Neural cell (in vitro differentiated cells): ENCODE data around the gene SLC2A13. TPM values are rescaled to one million over a fixed set of nuclear protein-coding genes. Genes with fewer than 3 reads are reported as not detected.

Source experiments
- H2AFZ ChIP-seq: fragments of 200-600, 300-800 bp; sonication (generic), shearing (Covaris generic); 2 replicates; pipeline ENCODE4 v1.6.0; 2014; ENCODE audit warnings: low read depth, mild to moderate bottlenecking, antibody characterized with exemption, low read length, moderate library complexity
- H3F3A ChIP-seq: fragments of 200-600 bp; shearing (Covaris generic); 2 replicates; pipeline ENCODE4 v1.6.1; 2016; ENCODE audit warnings: mild to moderate bottlenecking, moderate library complexity, mixed read lengths, antibody characterized with exemption, low read length; ENCODE audit not compliant: insufficient read depth, poor library complexity, severe bottlenecking
- H3K27ac ChIP-seq: fragments of 200-600, 300-800 bp; sonication (generic), shearing (Covaris generic); 2 replicates; pipeline ENCODE4 v1.5.1; 2014; ENCODE audit warnings: mild to moderate bottlenecking, low read length, moderate library complexity
- H3K27me3 ChIP-seq: fragments of 300-800, 200-600 bp; sonication (generic), shearing (Covaris generic); 2 replicates; pipeline ENCODE4 v1.6.0; 2014; ENCODE audit warnings: mild to moderate bottlenecking, low read depth, low read length, moderate library complexity; ENCODE audit not compliant: insufficient read depth
- H3K36me3 ChIP-seq: fragments of 300-800, 200-600 bp; sonication (generic), shearing (Covaris generic); 2 replicates; pipeline ENCODE4 v1.5.1; 2014; ENCODE audit warnings: mild to moderate bottlenecking, antibody characterized with exemption, low read length, moderate library complexity; ENCODE audit not compliant: insufficient read depth
- H3K4me2 ChIP-seq: fragments of 300-800, 200-600 bp; sonication (generic), shearing (Covaris generic); 2 replicates; pipeline ENCODE4 v1.6.0; 2014; ENCODE audit warnings: mild to moderate bottlenecking, low read length
- H3K4me3 ChIP-seq: fragments of 300-800, 200-600 bp; sonication (generic), shearing (Covaris generic); 2 replicates; pipeline ENCODE4 v1.5.1; 2014; ENCODE audit warnings: mild to moderate bottlenecking, low read length, moderate library complexity
- H3K79me2 ChIP-seq: fragments of 200-600 bp; shearing (Covaris generic); replicated peaks from 2 replicates; pipeline ENCODE4 v1.6.0; 2014; ENCODE audit warnings: mild to moderate bottlenecking, low read length, moderate library complexity; ENCODE audit not compliant: insufficient read depth
- H3K9ac ChIP-seq: fragments of 300-800, 200-600 bp; sonication (generic), shearing (Covaris generic); 2 replicates; pipeline ENCODE4 v1.6.1; 2016; ENCODE audit warnings: mild to moderate bottlenecking, low read length, mixed read lengths
- H3K9me2 ChIP-seq: fragments of 200-600 bp; shearing (Covaris generic); 2 replicates; pipeline ENCODE4 v1.6.1; 2016; ENCODE audit warnings: mild to moderate bottlenecking, low read length, mixed read lengths; ENCODE audit not compliant: insufficient read depth
- H3K9me3 ChIP-seq: fragments of 200-600, 300-800 bp; sonication (generic), shearing (Covaris generic); 2 replicates; pipeline ENCODE4 v1.6.1; 2016; ENCODE audit warnings: mild to moderate bottlenecking, mixed run types, low read length, moderate library complexity, mixed read lengths
- H4K20me1 ChIP-seq: fragments of 200-600 bp; shearing (Covaris generic); 2 replicates; pipeline ENCODE4 v1.6.1; 2016; ENCODE audit warnings: mild to moderate bottlenecking, mixed run types; ENCODE audit not compliant: insufficient read depth
- EP300 ChIP-seq: fragments of 450-650 bp; conservative IDR thresholded peaks from 2 replicates; pipeline ENCODE4 v1.6.1; 2014; ENCODE audit warnings: antibody characterized with exemption, mild to moderate bottlenecking, moderate library complexity; ENCODE audit not compliant: poor library complexity, severe bottlenecking
- EZH2 ChIP-seq: fragments of 200-600, 300-800 bp; shearing (Covaris generic), sonication (generic); IDR thresholded peaks from 2 replicates; pipeline ENCODE4 v1.6.1; 2014; ENCODE audit warnings: antibody characterized with exemption, low read length, borderline replicate concordance, mild to moderate bottlenecking; ENCODE audit not compliant: insufficient read depth, poor library complexity, severe bottlenecking
- MXI1 ChIP-seq: fragments of 450-650 bp; conservative IDR thresholded peaks from 2 replicates; pipeline ENCODE4 v1.6.1; 2014; ENCODE audit warnings: antibody characterized with exemption, mild to moderate bottlenecking; ENCODE audit not compliant: poor library complexity, severe bottlenecking
- POLR2AphosphoS5 ChIP-seq: IDR thresholded peaks from 2 replicates; pipeline ENCODE4 v1.6.1; 2012
- RAD21 ChIP-seq: fragments of 450-650 bp; conservative IDR thresholded peaks from 2 replicates; pipeline ENCODE4 v1.6.1; 2014; ENCODE audit warnings: antibody characterized with exemption, mild to moderate bottlenecking, moderate library complexity
- SMC3 ChIP-seq: fragments of 450-650 bp; conservative IDR thresholded peaks from 2 replicates; pipeline ENCODE4 v1.6.1; 2014; ENCODE audit warnings: antibody characterized with exemption, mild to moderate bottlenecking, moderate library complexity; ENCODE audit not compliant: poor library complexity
- TAF1 ChIP-seq: IDR thresholded peaks from 2 replicates; pipeline ENCODE4 v1.6.1; 2012; ENCODE audit warnings: low read depth
- polyA minus RNA-seq: library from RNA; depleted of rRNA, polyadenylated mRNA; stranded (reverse); fragments of >200 nt; gene quantifications from 2 replicates; pipeline ENCODE4 v1.2.3, GENCODE V29; 2014
- polyA plus RNA-seq: library from polyadenylated mRNA; depleted of rRNA; stranded (reverse); fragments of >200 nt; gene quantifications from 2 replicates; pipeline ENCODE4 v1.2.3, GENCODE V29; 2014
- TF ChIP-seq, protein P1 (sequence below): IDR thresholded peaks from 2 replicates; pipeline ENCODE4 v1.6.1; 2012; ENCODE audit warnings: borderline replicate concordance
- TF ChIP-seq, protein P2 (sequence below): fragments of 450-650 bp; IDR thresholded peaks from 2 replicates; pipeline ENCODE4 v1.5.1; 2014; ENCODE audit warnings: antibody characterized with exemption, mild to moderate bottlenecking, moderate library complexity; ENCODE audit not compliant: poor library complexity, severe bottlenecking

SLC2A13 gene
- polyA plus RNA-seq (10.7 and 11.1 TPM in 2 replicates), polyA minus RNA-seq (33.2 and 33.8 TPM in 2 replicates)

DNA sequence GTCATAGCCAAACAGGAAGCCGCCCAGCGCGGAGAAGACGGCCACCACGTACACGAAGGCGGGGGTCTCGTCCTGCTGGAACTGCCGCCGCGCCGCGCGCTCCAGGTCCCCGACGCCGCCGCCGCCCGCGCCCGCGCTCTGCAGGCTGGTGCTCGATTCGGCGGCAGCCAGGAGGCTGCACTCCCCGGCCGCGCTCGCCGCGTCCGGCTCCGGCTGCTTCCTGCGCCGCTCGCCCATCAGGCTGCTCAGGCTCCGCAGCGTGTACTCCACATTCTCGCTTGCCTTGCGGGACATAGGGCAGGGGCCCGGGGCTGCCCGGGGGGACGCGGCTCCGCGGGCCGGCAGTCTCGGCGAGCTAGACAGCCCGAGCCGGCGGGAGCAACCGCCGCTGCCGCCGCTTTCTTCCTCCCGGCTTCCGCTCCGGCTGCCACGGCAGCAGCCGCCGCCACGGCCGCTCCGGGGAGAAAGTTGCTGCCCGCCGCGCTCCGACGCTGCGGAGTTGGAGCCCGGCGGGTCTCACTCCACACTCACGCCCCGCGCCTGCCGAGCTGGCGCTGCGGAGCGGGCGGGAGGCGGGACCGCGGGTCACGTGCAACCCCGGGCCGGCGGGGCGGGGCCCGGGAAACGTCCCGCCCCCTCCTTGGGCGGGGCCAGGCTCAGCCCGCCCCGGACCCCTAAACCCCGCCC, at the start of gene SLC2A13:
TSS of gene SLC2A13 (minus strand) at position 567 of the 687 bp plus-strand sequence. CDS start at position 294, 273 bp downstream.
- no peak within 1 kb of the TSS for H3K27ac ChIP-seq
- H3K9ac ChIP-seq: peak within 1 kb of the TSS; percentile 73
- no peaks in the 10 kb centered on the region for H3K9me2 ChIP-seq
- no peaks in the 10 kb centered on the region for H3K27me3 ChIP-seq
- TF ChIP-seq EZH2: no peak
- TF ChIP-seq, protein P1, sequence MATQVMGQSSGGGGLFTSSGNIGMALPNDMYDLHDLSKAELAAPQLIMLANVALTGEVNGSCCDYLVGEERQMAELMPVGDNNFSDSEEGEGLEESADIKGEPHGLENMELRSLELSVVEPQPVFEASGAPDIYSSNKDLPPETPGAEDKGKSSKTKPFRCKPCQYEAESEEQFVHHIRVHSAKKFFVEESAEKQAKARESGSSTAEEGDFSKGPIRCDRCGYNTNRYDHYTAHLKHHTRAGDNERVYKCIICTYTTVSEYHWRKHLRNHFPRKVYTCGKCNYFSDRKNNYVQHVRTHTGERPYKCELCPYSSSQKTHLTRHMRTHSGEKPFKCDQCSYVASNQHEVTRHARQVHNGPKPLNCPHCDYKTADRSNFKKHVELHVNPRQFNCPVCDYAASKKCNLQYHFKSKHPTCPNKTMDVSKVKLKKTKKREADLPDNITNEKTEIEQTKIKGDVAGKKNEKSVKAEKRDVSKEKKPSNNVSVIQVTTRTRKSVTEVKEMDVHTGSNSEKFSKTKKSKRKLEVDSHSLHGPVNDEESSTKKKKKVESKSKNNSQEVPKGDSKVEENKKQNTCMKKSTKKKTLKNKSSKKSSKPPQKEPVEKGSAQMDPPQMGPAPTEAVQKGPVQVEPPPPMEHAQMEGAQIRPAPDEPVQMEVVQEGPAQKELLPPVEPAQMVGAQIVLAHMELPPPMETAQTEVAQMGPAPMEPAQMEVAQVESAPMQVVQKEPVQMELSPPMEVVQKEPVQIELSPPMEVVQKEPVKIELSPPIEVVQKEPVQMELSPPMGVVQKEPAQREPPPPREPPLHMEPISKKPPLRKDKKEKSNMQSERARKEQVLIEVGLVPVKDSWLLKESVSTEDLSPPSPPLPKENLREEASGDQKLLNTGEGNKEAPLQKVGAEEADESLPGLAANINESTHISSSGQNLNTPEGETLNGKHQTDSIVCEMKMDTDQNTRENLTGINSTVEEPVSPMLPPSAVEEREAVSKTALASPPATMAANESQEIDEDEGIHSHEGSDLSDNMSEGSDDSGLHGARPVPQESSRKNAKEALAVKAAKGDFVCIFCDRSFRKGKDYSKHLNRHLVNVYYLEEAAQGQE: no peak
- TF ChIP-seq POLR2AphosphoS5: peak; percentile 36
- TF ChIP-seq TAF1: no peak
- TF ChIP-seq, protein P2, sequence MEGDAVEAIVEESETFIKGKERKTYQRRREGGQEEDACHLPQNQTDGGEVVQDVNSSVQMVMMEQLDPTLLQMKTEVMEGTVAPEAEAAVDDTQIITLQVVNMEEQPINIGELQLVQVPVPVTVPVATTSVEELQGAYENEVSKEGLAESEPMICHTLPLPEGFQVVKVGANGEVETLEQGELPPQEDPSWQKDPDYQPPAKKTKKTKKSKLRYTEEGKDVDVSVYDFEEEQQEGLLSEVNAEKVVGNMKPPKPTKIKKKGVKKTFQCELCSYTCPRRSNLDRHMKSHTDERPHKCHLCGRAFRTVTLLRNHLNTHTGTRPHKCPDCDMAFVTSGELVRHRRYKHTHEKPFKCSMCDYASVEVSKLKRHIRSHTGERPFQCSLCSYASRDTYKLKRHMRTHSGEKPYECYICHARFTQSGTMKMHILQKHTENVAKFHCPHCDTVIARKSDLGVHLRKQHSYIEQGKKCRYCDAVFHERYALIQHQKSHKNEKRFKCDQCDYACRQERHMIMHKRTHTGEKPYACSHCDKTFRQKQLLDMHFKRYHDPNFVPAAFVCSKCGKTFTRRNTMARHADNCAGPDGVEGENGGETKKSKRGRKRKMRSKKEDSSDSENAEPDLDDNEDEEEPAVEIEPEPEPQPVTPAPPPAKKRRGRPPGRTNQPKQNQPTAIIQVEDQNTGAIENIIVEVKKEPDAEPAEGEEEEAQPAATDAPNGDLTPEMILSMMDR: peak; percentile 32
- peak; percentile 57 for TF ChIP-seq RAD21
- TF ChIP-seq SMC3: peak; percentile 60
- TF ChIP-seq EP300: no peak
- peak; percentile 71 for TF ChIP-seq MXI1
- H3K79me2 ChIP-seq: no peaks in the 10 kb centered on the region
- H3K4me3 ChIP-seq: peak within 1 kb of the TSS; percentile 92
- no peak within 1 kb of the TSS for H3K4me2 ChIP-seq
- no peaks in the 10 kb centered on the region for H3K36me3 ChIP-seq
- no peaks in the 10 kb centered on the region for H3K9me3 ChIP-seq
- no peaks in the 10 kb centered on the region for H3F3A ChIP-seq
- peak within 1 kb of the TSS; percentile 43 for H2AFZ ChIP-seq
- no peaks in the 10 kb centered on the region for H4K20me1 ChIP-seq

DNA sequence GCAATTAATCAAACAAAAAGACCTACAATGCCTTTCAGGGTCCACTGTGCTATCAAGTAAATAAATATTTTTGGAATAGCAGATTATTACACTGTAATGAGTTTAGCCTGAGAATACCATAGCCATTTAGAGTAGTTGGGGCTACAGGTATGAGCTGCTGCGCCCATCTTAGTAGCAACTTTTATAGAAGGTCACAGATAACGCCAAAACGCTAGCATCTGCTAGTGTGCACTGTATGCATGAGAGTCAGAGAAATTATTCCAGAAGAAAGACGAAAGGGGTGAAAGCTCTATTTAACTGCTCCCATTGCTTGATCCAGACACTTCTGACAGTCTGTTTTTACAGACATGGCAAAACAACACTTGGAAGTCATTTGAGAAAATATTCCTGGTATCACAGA, 48.5 kb upstream of the SLC2A13 start:
- Histone ChIP-seq H3F3A (no peaks in the 10 kb centered on the region), H3K79me2 (no peaks in the 10 kb centered on the region), H4K20me1 (no peaks in the 10 kb centered on the region), H2AFZ (no peak overlapping the region), H3K27me3 (no peaks in the 10 kb centered on the region), H3K4me2 (no peak overlapping the region), H3K9me3 (no peaks in the 10 kb centered on the region), H3K36me3 (no peaks in the 10 kb centered on the region), H3K9me2 (no peaks in the 10 kb centered on the region), H3K9ac (no peak overlapping the region), H3K4me3 (no peak overlapping the region), H3K27ac (no peak overlapping the region)
- no peak for TF ChIP-seq SMC3
- TF ChIP-seq, protein P2: no peak
- TF ChIP-seq POLR2AphosphoS5: no peak
- TF ChIP-seq EZH2: no peak
- TF ChIP-seq EP300: no peak
- no peak for TF ChIP-seq MXI1
- TF ChIP-seq, protein P1: no peak
- no peak for TF ChIP-seq RAD21
- no peak for TF ChIP-seq TAF1
